Cardiac septum (tissue), 1 donor: ENCODE data around the gene FAM20A. TPM values are rescaled to one million over a fixed set of nuclear protein-coding genes. Genes with fewer than 3 reads are reported as not detected.

Source experiments
- DNase-seq: peaks from one replicate; pipeline ENCODE4 v3.0.0-alpha.2; 2020; ENCODE audit warnings: low spot score
- intact Hi-C: fragments of 100-400 bp; cut with DNase I; formaldehyde crosslinking; loops from one replicate; pipeline ENCODE4 v1.14.0; 2022
- long read RNA-seq: library from polyadenylated mRNA; unstranded; transcript quantifications from one replicate; pipeline ENCODE4 v2.0.0, GENCODE V29; 2021
- total RNA-seq: library from RNA; stranded (reverse); fragmentation: NEBNext Ultra II Directional; extraction: Animal tissue kit (Norgen Biotek cat#: 25700); gene quantifications from one replicate; pipeline ENCODE4 v1.2.1, GENCODE V29; 2021
- donor health status: DM: no; HTN: no; CAD: no.

Gene FAM20A
- total RNA-seq, result 14.7 TPM
- long read RNA-seq, transcript FAM20A-205 (11 exons, 2,955 nt), result major isoform, 14 of 45 reads
- long read RNA-seq, partial matches to known transcripts, result 9 of 45 reads
- long read RNA-seq, other reads (novel, unspliced or antisense), result 22 of 45 reads

DNA sequence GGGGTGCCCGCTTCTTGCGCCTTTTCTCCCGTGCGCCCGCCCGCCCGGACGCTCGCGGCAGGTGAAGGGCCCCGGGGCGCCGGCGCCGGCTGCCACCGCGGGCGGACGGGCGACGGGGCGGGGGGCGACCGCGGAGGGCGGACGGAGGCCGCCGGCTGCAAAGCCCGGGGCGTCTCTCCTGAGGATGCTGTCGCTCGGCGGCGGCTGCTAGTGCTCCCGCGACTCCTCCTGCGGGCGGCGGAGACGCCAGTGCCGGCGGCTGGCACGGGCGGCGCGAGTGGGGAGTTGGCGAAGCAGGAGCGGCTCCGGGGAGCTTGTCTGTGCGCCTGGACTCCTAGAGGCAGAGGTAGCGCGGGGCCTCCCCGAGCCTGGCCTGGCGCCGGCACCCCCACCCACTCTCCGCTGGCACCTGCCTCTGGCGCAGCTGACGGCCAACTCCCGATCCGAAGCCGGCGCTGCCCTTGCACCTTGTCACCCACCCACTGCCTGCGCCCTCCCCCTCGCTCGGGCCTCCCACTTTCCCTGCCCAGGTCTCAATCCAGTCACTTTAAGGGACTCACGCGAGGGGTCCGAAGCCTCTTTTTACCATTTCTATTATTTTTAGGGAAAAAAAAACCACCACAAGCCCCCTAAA, at the start of gene FAM20A:
FAM20A (minus strand) TSS at position 437 of the 634 bp plus-strand sequence. CDS start 701 bp downstream, outside the sequence.
- intact Hi-C loops, result loop anchor here (5.0 to 10.0 kb wide), 4 partner anchors 64 to 154 kb away; partner anchors contain the start of gene PRKAR1A

DNA sequence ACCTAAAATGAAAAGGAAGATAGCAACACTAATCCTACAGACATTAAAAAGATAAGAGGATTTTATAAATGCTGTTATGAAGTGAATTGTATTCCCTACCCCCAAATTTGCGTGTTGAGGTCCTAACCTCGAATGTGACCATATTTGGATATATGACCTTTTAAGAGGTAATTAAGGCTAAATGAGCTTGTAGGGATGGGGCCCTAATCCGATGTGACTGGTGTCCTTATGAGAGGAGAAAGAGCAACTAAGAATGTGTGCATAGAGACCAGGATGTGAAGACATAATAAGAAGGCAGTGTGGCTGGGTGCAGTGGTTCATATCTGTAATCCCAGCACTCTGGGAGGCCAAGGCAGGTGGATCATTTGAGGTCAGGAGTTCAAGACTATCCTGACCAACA, 48.2 kb upstream of the FAM20A start:
- DNase-seq, result no peak
- intact Hi-C loops, result no loop called here

More for the DNA sequence above, at the start of gene FAM20A:
- peak; percentile 83 for DNase-seq

DNA sequence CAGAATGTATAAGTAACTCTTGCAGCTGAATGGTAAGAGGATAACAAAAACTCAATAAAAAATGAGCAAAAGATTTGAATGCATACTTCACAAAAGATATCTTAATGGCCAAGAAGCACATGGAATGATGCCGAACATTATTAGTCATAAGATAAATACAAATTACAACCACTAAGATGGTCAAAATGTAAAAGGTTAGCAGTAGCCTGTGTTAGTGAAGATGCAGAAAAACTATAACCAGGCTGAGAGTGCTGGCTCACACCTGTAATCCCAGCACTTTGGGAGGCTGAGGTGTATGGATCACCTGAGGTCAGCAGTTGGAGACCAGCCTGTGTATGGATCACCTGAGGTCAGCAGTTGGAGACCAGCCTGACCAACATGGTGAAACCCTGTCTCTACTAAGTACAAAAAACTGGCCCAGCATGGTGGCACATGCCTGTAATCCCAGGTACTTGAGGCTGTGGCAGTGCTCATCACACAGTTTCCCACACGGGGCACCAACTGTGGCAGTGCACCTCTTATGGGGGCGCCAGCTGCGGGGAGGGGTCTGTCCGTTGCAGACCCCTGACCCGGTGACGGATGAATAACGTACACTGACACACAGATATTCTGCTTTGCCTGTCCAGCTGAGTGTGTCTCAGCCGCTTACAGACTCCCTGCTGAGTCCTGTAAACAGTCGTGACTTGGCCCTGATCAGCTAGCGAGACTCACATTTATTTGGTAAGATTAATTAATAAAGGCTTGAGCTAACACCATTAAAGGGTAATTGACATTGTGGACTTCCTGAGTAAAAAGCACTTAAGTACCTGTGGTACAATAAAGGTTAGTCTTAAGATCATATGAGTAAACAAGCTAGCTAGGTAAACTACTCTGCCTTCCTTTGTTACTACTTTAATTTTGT, 45.7 kb upstream of the FAM20A start:
- DNase-seq, result no peak
- intact Hi-C loops, result no loop called here

GRCh38 chr17:68642118-68642412, 40.9 kb upstream of the FAM20A start:
- no peak for DNase-seq
- intact Hi-C loops, result no loop called here

- intact Hi-C loops, result no loop called here
- no peak for DNase-seq
Measured at GRCh38 chr17:68641276-68642117, 40.3 kb upstream of the FAM20A start.

- intact Hi-C loops, result no loop called here
- DNase-seq, result no peak
Measured at GRCh38 chr17:68640242-68640989, 39.2 kb upstream of the FAM20A start.

GRCh38 chr17:68634345-68634876, 33.2 kb upstream of the FAM20A start:
- intact Hi-C loops, result no loop called here
- DNase-seq, result no peak

GRCh38 chr17:68628576-68628957, 27.4 kb upstream of the FAM20A start:
- intact Hi-C loops, result no loop called here

GRCh38 chr17:68627956-68628575, 26.9 kb upstream of the FAM20A start:
- DNase-seq, result no peak
- intact Hi-C loops, result no loop called here

More at GRCh38 chr17:68628576-68628957, 27.4 kb upstream of the FAM20A start:
- no peak for DNase-seq

DNA sequence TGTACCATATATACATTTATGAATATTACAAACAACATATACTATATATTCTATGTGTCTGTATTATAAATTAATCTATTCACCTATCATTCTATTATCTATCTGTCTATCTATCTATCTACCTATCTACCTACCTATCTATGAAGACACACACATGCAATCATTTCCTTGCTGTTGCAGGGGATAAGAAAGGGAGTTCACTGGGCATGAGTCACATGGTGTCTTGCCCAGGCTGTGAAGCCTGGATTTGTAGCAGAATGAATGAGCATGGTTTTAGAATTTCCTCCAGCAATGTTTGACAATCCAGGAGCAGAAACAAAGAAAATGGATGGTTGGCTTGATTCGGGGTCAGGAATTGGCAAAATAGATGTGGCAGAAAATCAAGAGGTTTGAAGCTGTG, 23.2 kb upstream of the FAM20A start:
- DNase-seq, result no peak
- intact Hi-C loops, result no loop called here

GRCh38 chr17:68623811-68624210, 22.6 kb upstream of the FAM20A start:
- intact Hi-C loops, result no loop called here
- no peak for DNase-seq

GRCh38 chr17:68622423-68622822, 21.3 kb upstream of the FAM20A start:
- DNase-seq, result no peak
- intact Hi-C loops, result no loop called here

GRCh38 chr17:68621065-68621464, 19.9 kb upstream of the FAM20A start:
- DNase-seq, result no peak
- intact Hi-C loops, result no loop called here

- DNase-seq, result no peak
- intact Hi-C loops, result loop anchor here (10.0 kb wide), 1 partner anchor 232 kb away; no protein-coding TSS in a partner anchor
Measured at GRCh38 chr17:68616334-68616733, 15.2 kb upstream of the FAM20A start.

DNA sequence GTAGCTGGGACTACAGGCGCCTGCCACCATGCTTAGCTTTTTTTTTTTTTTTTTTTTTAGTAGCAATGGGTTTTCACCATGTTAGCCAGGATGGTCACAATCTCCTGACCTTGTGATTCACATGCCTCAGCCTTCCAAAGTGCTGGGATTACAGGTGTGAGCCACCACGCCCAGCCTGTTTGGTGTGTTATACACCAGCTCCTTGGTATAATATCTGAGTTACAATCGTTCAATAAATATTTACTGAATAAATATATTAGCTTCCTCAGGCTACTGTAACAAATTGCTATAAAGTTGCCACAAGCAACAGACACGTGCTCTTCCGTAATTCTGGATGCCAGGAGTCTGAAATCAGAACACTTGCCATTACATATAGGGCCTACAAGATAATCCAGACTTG, 13.6 kb upstream of the FAM20A start:
- DNase-seq, result no peak
- intact Hi-C loops, result loop anchor here (5.0 to 10.0 kb wide), 3 partner anchors 52 to 230 kb away; no protein-coding TSS in a partner anchor

DNA sequence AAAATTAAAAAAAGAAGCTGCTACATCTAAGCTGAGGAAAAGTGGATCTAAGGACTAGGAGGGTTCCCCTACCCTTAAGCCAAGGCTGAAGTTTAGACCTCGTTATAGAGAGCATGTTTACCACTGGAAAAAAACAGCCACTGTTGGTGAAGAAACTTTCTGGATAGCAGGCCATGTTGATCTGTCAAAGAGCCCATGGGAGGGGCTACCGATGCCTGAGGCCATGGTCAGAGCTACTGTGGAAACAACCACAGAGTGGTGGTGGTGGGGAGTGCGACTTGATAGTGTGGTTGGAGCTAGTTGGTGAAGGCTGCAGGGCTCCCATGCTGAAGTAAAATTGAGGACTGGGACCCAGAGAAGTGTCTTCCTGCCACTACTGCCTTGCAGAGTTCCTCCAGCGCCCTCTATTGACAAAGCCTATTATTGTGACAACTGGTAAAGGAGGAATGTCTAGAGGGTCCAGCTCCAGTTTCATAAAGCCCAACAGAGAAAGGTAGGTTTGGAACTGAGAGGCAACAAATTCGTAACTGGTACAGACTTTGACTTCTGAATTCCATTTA, 12.7 kb upstream of the FAM20A start:
- no peak for DNase-seq

GRCh38 chr17:68612923-68613292, 11.7 kb upstream of the FAM20A start:
- intact Hi-C loops, result loop anchor here (5.0 to 10.0 kb wide), 3 partner anchors 51 to 228 kb away; no protein-coding TSS in a partner anchor
- DNase-seq, result no peak

More for the DNA sequence above, 12.7 kb upstream of the FAM20A start:
- intact Hi-C loops, result loop anchor here (5.0 to 10.0 kb wide), 3 partner anchors 52 to 229 kb away; no protein-coding TSS in a partner anchor
